Astrocyte of the cerebellum (primary cell): Measurements from ENCODE around the gene PCYOX1L.

Source experiments
- DNase-seq: peaks from one replicate; pipeline ENCODE4 v3.0.0-alpha.2; 2011; ENCODE audit warnings: low read depth
- H3K4me3 ChIP-seq: 2 replicates; pipeline ENCODE4 v1.5.1; 2011; ENCODE audit warnings: mild to moderate bottlenecking, low read depth, low read length, moderate library complexity
- CTCF ChIP-seq: IDR thresholded peaks from 2 replicates; pipeline ENCODE4 v1.5.1; 2012; ENCODE audit warnings: low read length, low read depth, moderate library complexity, mild to moderate bottlenecking; ENCODE audit errors: missing control alignments
- in situ Hi-C: cut with HindIII; loops from 2 replicates; pipeline ENCODE4 v1.10.0; 2017; ENCODE audit warnings: low sequenced_read_pairs

Gene PCYOX1L

DNA sequence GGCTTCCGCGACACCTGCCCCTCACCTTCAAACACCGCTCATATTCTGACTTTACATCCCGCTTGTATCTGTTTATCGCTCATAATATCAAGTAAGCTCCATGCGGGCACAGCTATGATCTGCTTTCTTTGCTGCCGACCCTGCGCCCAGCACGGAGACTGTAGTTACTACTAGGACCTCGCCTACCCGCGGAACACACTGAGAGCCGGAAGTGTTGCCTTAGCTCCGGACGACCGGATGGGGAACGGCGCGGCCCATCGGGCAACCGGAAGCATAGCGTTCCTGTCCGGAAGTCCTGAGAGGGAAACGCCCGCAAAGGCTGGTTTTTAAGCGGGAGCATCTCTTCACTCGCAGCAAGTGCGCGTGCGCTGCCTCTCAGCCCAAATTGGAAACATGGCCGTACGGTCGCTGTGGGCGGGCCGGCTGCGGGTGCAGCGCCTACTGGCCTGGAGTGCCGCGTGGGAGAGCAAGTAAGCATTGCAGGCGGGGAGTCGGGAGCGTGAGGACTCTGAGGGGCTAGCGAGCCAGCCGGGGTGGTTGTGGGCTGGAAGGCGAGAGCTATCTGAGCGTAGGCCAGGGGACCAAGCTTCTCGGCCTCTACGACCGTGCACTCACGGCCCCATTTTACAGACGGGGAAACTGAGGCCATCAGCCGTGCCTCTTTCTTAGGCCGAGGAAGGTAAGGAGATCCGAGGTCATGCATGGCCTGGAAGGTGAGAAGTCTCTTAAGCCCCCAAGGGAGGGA lies 12.5 kb upstream of the PCYOX1L start, which contains the start of gene GRPEL2:
TSS of gene GRPEL2 (plus strand) at position 353 of the 745 bp plus-strand sequence. CDS start at position 394, 41 bp downstream.
- in situ Hi-C loops, result no loop called here
- DNase-seq, result peak; percentile 94
- H3K4me3 ChIP-seq, result peak within 1 kb of the TSS; percentile 97
- no peak for TF ChIP-seq CTCF

DNA sequence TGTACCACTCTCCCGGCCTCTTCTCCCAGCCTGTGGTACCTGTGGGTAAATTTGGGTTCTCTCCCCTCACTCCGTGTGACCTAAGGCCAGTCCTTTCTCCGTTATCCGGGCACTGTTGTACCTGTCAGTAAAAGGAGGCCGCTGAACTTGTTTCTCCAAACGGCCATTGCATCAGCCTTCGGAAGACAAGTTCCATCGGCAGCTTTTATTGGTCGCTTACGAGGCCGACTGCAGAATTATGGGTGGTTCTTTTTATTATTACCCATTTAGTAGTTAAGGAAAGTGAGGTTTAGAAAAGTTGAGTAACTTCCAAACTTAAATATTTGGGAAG lies 12.0 kb upstream of the PCYOX1L start:
- in situ Hi-C loops, result no loop called here
- DNase-seq, result no peak
- no peak for TF ChIP-seq CTCF
- peak overlapping the region; percentile 97 for H3K4me3 ChIP-seq

DNA sequence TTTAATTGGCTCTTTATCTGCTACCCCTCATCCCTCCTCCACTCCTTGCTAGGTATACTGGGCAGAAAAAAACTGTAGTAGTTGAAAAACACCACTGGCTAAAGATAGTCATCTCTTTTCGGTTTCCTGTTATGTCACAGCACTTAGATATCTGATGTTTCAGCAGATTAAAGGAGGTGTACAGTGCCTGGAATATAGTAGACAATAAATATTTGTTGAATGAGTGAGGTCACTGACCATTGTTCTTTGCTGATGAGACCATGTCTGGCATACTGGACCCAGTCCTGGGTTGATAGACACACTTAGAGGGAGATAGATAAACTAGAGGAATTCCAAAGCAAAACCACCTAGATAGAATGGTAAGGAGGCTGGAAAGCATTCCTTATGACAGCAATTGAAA lies 9.3 kb upstream of the PCYOX1L start:
- no peak for DNase-seq
- TF ChIP-seq CTCF, result no peak
- in situ Hi-C loops, result no loop called here
- H3K4me3 ChIP-seq, result no peak overlapping the region

DNA sequence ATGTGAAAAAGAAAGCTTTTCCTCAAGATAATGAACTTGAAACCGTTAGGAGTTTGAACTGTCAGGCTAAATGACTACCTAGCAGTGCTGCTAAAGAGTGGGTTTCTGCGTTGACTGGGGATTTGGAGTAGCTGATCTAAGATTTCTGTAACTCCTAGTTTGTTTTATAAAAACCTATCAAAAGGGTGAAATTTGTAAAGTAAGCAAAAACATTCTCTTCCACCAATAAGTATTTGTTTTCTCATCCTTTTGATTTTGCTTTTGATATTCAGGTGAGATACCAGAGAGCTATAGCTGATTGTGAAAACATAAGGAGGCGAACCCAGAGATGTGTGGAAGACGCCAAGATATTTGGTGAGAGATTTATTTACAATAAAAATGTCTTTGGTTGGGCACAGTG lies 8.5 kb upstream of the PCYOX1L start:
- in situ Hi-C loops, result no loop called here
- no peak overlapping the region for H3K4me3 ChIP-seq
- DNase-seq, result no peak
- TF ChIP-seq CTCF, result no peak

DNA sequence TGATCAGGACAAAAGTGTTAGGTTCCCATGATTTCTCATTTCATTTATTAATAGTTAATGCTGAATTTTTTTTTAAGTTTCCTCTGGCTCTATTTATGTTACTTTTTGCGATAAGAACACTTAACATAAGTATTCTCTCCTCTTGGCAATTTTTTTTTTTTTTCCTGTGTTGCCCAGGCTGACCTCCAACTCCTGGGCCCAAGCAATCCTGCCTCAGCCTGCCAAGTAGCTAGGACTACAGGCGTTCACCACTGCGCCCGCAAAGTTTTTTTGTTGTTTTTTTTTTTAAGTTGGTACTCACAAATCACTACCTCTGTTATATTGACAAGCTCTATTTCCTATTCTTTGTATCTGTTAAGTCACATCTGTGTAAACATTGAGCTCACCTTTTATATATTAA lies 5.7 kb upstream of the PCYOX1L start:
- DNase-seq, result no peak
- no peak for TF ChIP-seq CTCF
- in situ Hi-C loops, result no loop called here
- no peak overlapping the region for H3K4me3 ChIP-seq

DNA sequence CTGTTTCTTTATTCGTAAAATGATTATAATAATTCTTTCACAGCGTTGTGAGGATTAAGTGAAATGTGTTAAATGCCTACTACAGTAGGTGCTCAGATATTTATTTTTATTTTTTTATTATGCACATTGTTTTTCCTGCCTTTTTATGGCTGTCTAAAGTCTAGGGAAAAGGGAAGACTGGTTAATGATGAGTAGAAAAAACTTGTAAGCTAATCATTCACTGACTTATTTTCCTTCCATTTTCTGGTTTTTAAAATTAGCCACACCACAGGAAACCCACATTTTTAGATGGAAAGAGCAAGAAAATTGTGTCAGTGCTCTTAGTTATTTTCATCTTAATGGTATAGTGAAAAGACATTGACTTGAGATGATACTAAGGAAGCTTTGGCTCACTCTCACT lies 3.9 kb upstream of the PCYOX1L start:
- no peak for TF ChIP-seq CTCF
- DNase-seq, result no peak
- H3K4me3 ChIP-seq, result no peak overlapping the region
- in situ Hi-C loops, result no loop called here
